AG08395 (cell line): ENCODE data around the gene TMEM87B.

Source experiments
- DNase-seq: peaks from one replicate; pipeline ENCODE4 v3.0.0; 2012; ENCODE audit warnings: mixed read lengths, low spot score

TMEM87B gene

GRCh38 chr2:112150851-112151250, 95.8 kb downstream of the TMEM87B start:
- DNase-seq: no peak

DNA sequence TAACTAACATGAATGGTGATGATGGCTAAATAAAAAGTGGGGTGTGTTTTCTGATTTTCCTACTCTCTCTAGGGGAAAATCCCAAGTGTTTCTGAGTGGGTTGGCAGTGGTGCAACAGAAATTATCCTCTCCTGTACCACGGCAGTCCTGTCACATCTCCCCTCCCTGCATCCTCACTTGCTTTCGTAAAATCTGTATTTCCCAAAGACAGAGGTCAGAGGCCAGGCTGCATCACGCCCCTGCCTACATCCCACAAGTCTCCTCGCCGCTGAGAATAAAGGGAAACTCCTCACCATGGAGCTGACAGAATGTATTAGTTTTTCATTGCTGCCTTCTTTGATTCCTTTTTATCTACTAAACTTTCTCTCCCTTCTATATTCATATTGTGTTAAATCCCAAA, 96.2 kb downstream of the TMEM87B start:
- DNase-seq: no peak

GRCh38 chr2:112151701-112152440, 96.8 kb downstream of the TMEM87B start:
- no peak for DNase-seq

- DNase-seq: no peak
Observed at GRCh38 chr2:112152476-112153178, 97.6 kb downstream of the TMEM87B start.

DNA sequence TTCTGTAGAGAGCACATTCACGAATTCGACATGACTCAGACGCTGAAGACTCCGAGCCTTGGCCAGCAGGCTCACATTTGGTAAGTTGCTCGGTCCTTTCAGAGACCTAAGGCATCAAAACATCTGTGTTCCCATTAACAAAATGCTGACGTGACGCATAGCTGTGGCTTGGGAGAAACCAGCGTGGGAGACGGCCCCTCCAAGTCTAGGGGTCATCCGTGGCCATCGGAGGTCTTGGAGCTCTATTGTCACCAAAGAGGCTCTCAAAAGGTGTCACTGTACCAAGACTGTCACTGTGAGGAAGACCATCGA, 98.1 kb downstream of the TMEM87B start:
- peak; percentile 87 for DNase-seq

GRCh38 chr2:112153501-112153900, 98.4 kb downstream of the TMEM87B start:
- no peak for DNase-seq

GRCh38 chr2:112154246-112155117, 99.4 kb downstream of the TMEM87B start:
- DNase-seq: no peak

DNA sequence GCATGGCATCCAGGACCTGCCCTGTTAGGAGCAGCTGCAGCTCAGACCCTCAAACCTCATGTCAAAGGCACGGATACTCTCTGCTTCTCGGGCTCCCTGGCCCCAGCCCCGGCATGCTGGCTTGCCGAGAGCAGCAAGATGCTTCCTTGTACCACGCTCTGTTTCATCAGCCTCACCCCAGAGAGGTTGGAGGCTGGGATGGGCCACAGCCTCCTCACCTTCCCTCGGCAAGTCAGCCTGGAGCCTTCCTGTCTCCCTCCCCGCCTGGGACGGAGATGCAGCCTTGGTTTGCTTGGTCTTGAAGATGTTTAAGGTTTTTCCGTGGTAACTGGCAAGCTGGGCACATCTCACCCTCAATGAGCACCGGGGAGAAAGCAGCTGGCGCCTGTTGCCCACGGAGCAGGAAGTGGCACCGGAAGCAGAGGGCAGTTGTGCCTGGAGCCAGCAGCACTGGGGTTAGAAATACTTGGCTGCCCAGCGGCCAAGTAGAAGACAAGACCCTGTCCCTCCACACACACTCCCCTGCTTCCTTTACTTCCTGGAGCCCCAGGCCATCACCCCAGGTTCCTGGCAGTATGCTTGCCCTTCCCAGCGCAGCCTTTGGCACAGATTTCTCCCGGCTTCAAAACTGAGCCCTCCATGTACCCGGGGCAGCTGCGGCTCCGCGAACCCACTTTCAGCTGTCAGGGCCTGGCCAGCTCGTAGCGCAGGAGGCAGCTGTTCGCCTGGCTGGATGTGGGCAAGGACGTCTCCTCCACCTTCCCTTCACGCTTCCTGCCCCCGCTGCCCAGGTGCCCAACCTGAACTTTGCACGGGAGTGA, 100.5 kb downstream of the TMEM87B start:
- no peak for DNase-seq

DNA sequence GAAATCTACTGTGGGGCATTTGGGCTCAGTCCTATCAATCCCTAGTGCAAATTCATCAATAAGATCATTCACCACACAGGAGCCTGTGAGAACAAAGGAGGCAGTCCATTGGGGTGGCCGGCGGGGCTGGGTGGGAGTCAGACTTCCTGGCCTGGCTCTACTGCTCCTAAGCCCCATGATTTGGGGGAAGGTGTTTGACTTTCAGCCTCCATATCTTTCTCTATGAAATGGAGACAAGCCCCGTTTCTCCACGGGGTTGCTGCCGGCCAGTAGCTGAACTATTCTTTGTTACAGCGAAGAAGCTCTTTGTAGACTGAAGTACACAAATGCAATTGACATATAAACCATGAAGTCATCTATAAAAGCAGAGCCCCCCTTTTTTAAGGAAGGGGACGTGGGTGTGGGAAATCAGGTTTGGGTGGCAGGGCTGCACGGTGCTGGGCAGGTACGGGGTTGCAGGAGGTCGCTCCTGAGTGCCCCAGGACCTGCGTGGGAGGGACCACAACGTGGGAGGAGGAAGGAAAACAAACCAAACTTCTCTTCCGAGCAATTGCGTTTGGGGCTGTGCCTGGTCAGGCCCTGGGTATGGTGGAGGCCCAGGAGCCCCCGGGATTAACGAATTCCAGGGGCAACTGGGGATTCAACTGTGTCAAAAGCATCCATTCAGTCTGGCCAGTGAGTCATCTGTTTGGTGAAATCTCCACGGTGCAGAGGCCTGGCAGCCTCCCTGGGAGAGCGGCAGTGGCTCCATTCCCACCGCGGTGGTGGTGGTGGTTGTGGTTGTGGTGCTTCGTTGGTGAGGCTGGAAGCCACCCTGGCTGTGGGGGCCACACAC, 101.3 kb downstream of the TMEM87B start:
- DNase-seq: peak; percentile 65

GRCh38 chr2:112157472-112157871, 102.4 kb downstream of the TMEM87B start:
- DNase-seq: no peak

GRCh38 chr2:112159454-112159921, 104.4 kb downstream of the TMEM87B start:
- DNase-seq: no peak

- DNase-seq: no peak
Observed at GRCh38 chr2:112160283-112161250, 105.5 kb downstream of the TMEM87B start.

- no peak for DNase-seq
Observed at GRCh38 chr2:112161431-112162145, 106.5 kb downstream of the TMEM87B start.

DNA sequence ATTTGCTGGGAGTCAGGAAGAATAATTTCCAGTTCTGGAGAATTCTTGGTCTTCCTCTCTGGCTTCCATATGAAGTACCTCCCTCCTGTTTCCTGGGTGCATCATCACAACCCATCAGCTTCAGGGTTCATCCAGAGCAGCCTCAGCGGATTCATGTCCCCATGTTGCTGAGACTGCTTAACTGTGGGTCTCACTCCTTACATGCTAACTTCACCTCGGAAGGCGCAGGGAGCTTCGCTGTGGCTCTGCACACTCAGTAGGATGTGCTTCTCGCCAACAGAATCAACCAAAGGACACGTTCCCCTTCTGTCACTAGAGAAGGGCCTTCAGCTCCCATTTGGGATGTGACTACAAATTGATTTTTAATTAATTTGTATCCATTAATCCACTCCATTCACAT, 107.3 kb downstream of the TMEM87B start:
- no peak for DNase-seq

- DNase-seq: no peak
Observed at GRCh38 chr2:112162956-112163355, 107.9 kb downstream of the TMEM87B start.

DNA sequence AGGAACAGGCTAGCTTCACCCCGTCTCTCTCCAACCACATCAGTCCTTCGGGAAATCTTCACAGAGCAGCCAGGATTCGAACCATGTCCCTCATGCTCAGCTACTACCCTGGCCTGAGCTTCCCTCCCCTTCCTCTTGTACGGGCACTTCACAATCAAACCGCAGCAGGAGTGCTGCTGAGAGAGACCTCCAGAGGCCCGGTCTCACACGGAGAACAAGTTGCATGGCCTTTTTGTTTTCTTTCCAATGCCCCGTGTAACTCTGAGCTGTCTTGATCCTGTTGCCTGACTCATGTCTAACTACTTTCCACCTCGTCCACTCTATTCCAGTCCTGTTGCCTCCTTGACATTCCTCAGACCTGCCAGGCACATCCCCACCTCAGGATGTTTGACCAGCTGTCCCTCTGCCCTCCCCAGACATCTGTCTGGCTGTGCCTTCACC, 108.5 kb downstream of the TMEM87B start:
- no peak for DNase-seq

DNA sequence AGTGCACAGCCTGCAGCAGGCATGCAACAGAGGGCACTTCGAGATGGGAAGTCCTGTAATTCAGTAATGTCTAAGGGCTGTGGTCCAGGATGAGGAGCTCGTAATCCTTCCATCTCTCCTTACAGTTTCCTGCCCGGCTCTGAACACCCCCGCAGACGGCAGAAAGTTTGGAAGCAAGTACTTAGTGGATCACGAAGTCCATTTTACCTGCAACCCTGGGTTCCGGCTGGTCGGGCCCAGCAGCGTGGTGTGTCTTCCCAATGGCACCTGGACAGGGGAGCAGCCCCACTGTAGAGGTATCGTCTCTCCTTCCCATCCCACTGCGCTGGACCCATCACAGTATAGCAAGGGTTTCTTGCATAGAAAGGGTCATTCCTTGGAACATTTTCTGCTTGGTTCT, 109.8 kb downstream of the TMEM87B start:
- DNase-seq: no peak

DNA sequence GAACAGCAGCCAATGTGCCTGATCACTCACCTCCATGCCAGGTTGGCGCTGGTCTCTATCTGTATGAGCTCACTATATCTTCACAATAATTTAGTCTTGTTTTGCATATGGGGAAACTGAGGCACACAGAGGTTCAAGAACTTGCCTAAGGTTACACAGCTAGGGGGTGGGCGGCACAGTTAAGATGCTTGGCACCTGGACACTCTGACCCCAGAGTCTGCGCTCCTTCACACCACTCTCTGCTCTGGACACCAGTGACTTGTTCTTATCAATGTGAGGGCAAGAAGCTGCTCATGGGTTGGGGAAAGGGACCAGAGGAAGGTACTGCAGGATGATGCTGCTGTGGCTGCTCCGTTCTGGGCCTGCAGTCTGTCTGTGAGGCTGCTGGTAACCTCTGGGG, 110.2 kb downstream of the TMEM87B start:
- DNase-seq: no peak
